Adrenal gland (tissue), 12 donors: ENCODE measurements around the gene TACC2. TPM values are rescaled to one million over a fixed set of nuclear protein-coding genes. Genes with fewer than 3 reads are reported as not detected.
"Not testable (repeated sequence)": the region's sequence is repeated elsewhere in the genome, so short reads cannot be mapped to it uniquely, and the experiment has no call there.

ENCODE experiments used
- DNase-seq, 7 donors: peaks; one replicate each; pipeline ENCODE4 v3.0.0-alpha.2; 2019 to 2020
- H3K27ac ChIP-seq, 5 donors: fragments of 200-600 bp; sonication (generic) in 4 of 5; 1 replicate in 3 of 5; 2 replicates in 2 of 5; pipeline versions ENCODE4 v1.5.1 to v1.8.0; 2016 to 2020; ENCODE audit warnings: mild to moderate bottlenecking in 1 of 5
- H3K27me3 ChIP-seq: fragments of 200-600 bp; 2 replicates; pipeline ENCODE4 v1.8.0; 2021
- H3K36me3 ChIP-seq, 2 donors: fragments of 200-600 bp; replicated peaks in 1 of 2; 1 replicate in 1 of 2; 2 replicates in 1 of 2; pipeline versions ENCODE4 v1.5.1 to v1.8.0; 2018 to 2022
- H3K4me1 ChIP-seq, 2 donors: fragments of 200-600 bp; replicated peaks in 1 of 2; 1 replicate in 1 of 2; 2 replicates in 1 of 2; pipeline versions ENCODE4 v1.5.1 to v1.8.0; 2018 to 2021
- H3K4me3 ChIP-seq, 4 donors: fragments of 200-600 bp; sonication (generic) in 3 of 4; one replicate each; pipeline ENCODE4 v1.5.1; 2016 to 2018
- H3K9me3 ChIP-seq, 3 donors: fragments of 200-600 bp; sonication (generic) in 1 of 3; replicated peaks in 1 of 3; 1 replicate in 2 of 3; 2 replicates in 1 of 3; pipeline versions ENCODE4 v1.5.1 to v1.8.0; 2016 to 2021
- CTCF ChIP-seq, 6 experiments: fragments of 450-650 bp in 4 of 6; fragments of 200-600 bp in 2 of 6; sonication (generic) in 1 of 6; IDR thresholded peaks; 1 replicate in 5 of 6; 2 replicates in 1 of 6; pipeline versions ENCODE4 v1.5.1 to v1.8.0; 2016 to 2021; ENCODE audit warnings: antibody characterized with exemption in 6 of 6, mild to moderate bottlenecking in 2 of 6, moderate library complexity in 1 of 6
- POLR2A ChIP-seq, 2 donors: fragments of 450-650 bp; IDR thresholded peaks; one replicate each; pipeline ENCODE4 v1.6.1; 2017; ENCODE audit warnings: antibody characterized with exemption in 2 of 2, mild to moderate bottlenecking in 2 of 2, moderate library complexity in 1 of 2
- WGBS, 4 donors: extraction: QIAGEN DNeasy Blood & Tissue Kit in 2 of 4; methylation state at CpG; one replicate each; pipeline versions ENCODE4 v1.1.5 to v1.1.7; 2013 to 2017; 5-methylcytosine and 5-hydroxymethylcytosine counted together
- intact Hi-C, 2 donors: fragments of 100-400 bp; cut with DNase I; formaldehyde crosslinking; loops; one replicate each; pipeline versions ENCODE4 v1.14.1 to v1.15.0; 2022 to 2023
- polyA plus RNA-seq, 3 donors: library from polyadenylated mRNA; stranded (reverse); fragments of 200-250 nt in 2 of 3; fragments of 350-450 nt in 1 of 3; fragmentation: Illumina TruSeq in 1 of 3; extraction: RNeasy Lipid Tissue Mini Kit (QIAGEN cat#74804) in 1 of 3; gene quantifications; one replicate each; pipeline ENCODE4 v1.2.3, GENCODE V29; 2013 to 2014
- total RNA-seq, 9 donors: library from RNA; depleted of rRNA in 4 of 9; stranded (reverse); fragments of >200 nt in 4 of 9; fragments of 120-200 nt in 1 of 9; fragmentation: NEBNext Ultra II Directional in 1 of 9; extraction: Animal tissue kit (Norgen Biotek cat#: 25700) in 1 of 9; gene quantifications; one replicate each; pipeline versions ENCODE4 v1.1.0 to v1.2.4, GENCODE V29; 2013 to 2023
- donor health status: healthy with polysubstance abuse.
- donor health status: Bipolar disorder and iron deficiency.
- donor health status: DM: yes; HTN: yes; CAD: no.
- donor health status: DM: no; HTN: no; CAD: no.
- donor health status: DM: no; HTN: no; CAD: no.
- donor health status: DM: yes; HTN: yes; CAD: no.

Gene TACC2
- total and polyA plus RNA-seq, 12 donors = 11.3 to 45.7 (median 26.3) TPM

- no peak for DNase-seq
Observed at GRCh38 chr10:122087436-122087835, 98.5 kb downstream of the TACC2 start.

GRCh38 chr10:122089311-122090017 is 100.5 kb downstream of the TACC2 start:
- Histone ChIP-seq H3K4me3 (no peak overlapping the region), H3K27ac (no peak overlapping the region), H3K36me3 (no peaks in the 10 kb centered on the region), H3K4me1 (no peaks in the 10 kb centered on the region), H3K27me3 (no peaks in the 10 kb centered on the region), H3K9me3 (no peaks in the 10 kb centered on the region)
- TF ChIP-seq CTCF (IDR thresholded peaks at IDR 0.05) (no peak), POLR2A (IDR thresholded peaks at IDR 0.05) (no peak)
- 69 to 82% (median 76%) methylated on average over 9 of the region's 9 CpGs for WGBS, 4 donors
- DNase-seq = no peak
- intact Hi-C loops = no loop called here

More at GRCh38 chr10:122087436-122087835, 98.5 kb downstream of the TACC2 start:
- H3K27me3 ChIP-seq = no peaks in the 10 kb centered on the region
- intact Hi-C loops = no loop called here
- H3K4me3 ChIP-seq = no peak overlapping the region
- no peaks in the 10 kb centered on the region for H3K4me1 ChIP-seq
- H3K27ac ChIP-seq = no peak overlapping the region
- WGBS, 4 donors = 83 to 90% (median 89%) methylated on average over 4 to 9 of the region's 9 CpGs
- no peaks in the 10 kb centered on the region for H3K9me3 ChIP-seq
- no peaks in the 10 kb centered on the region for H3K36me3 ChIP-seq
- TF ChIP-seq POLR2A (IDR thresholded peaks at IDR 0.05) (no peak), CTCF (IDR thresholded peaks at IDR 0.05) (no peak)

GRCh38 chr10:122091722-122092121 is 102.8 kb downstream of the TACC2 start:
- intact Hi-C loops = no loop called here
- Histone ChIP-seq H3K4me1 (no peaks in the 10 kb centered on the region), H3K9me3 (no peaks in the 10 kb centered on the region), H3K27ac (no peak overlapping the region), H3K27me3 (no peaks in the 10 kb centered on the region), H3K36me3 (no peaks in the 10 kb centered on the region), H3K4me3 (no peak overlapping the region)
- WGBS, 4 donors = 80 to 95% (median 89%) methylated on average over 5 to 6 of the region's 6 CpGs
- DNase-seq = no peak
- TF ChIP-seq CTCF (IDR thresholded peaks at IDR 0.05) (no peak), POLR2A (IDR thresholded peaks at IDR 0.05) (no peak)

- H3K36me3 ChIP-seq = no peaks in the 10 kb centered on the region
- 56 to 78% (median 74%) methylated on average over 3 of the region's 3 CpGs for WGBS, 4 donors
- no peak overlapping the region for H3K4me3 ChIP-seq
- no peak overlapping the region for H3K27ac ChIP-seq
- H3K4me1 ChIP-seq = no peaks in the 10 kb centered on the region
- no peaks in the 10 kb centered on the region for H3K9me3 ChIP-seq
- no peaks in the 10 kb centered on the region for H3K27me3 ChIP-seq
- intact Hi-C loops = no loop called here
- TF ChIP-seq CTCF (IDR thresholded peaks at IDR 0.05) (no peak), POLR2A (IDR thresholded peaks at IDR 0.05) (no peak)
- no peak for DNase-seq
Observed at GRCh38 chr10:122093076-122093475, 104.1 kb downstream of the TACC2 start.

- WGBS, 4 donors = 67 to 84% (median 73%) methylated on average over 9 to 11 of the region's 11 CpGs; no CpG with 5 or more reads in 1 of the 4 donors
- H3K27me3 ChIP-seq, H3K36me3 ChIP-seq, DNase-seq, intact Hi-C loops, H3K4me1 ChIP-seq, H3K27ac ChIP-seq, H3K4me3 ChIP-seq, H3K9me3 ChIP-seq: not testable (repeated sequence)
Observed at GRCh38 chr10:122096181-122096580, 107.2 kb downstream of the TACC2 start.
